HAP-1 (cell line): ENCODE measurements around the gene MGMT.

ENCODE experiments used
- DNase-seq, 2 experiments: peaks; one replicate each; pipeline ENCODE4 v3.0.0-alpha.2; 2016 to 2020; ENCODE audit warnings: low spot score in 2 of 2
- H3K27me3 ChIP-seq: fragments of 250-450 bp; sonication (Bioruptor Pico); 2 replicates; pipeline ENCODE4 v1.5.1; 2020; ENCODE audit warnings: low read depth, mild to moderate bottlenecking, moderate library complexity
- H3K36me3 ChIP-seq: fragments of 250-450 bp; sonication (Bioruptor Pico); replicated peaks from 2 replicates; pipeline ENCODE4 v1.5.1; 2020; ENCODE audit warnings: mild to moderate bottlenecking
- H3K4me1 ChIP-seq: fragments of 250-450 bp; sonication (Bioruptor Pico); 2 replicates; pipeline ENCODE4 v1.5.1; 2020; ENCODE audit warnings: mild to moderate bottlenecking
- H3K4me3 ChIP-seq: fragments of 250-450 bp; sonication (Bioruptor Pico); 2 replicates; pipeline ENCODE4 v1.5.1; 2020; ENCODE audit warnings: mild to moderate bottlenecking, moderate library complexity
- H3K9me3 ChIP-seq: fragments of 250-450 bp; sonication (Bioruptor Pico); 2 replicates; pipeline ENCODE4 v1.5.1; 2020; ENCODE audit warnings: mild to moderate bottlenecking, moderate library complexity
- in situ Hi-C: fragments of 300-500 bp; cut with MboI; formaldehyde crosslinking; loops from 3 replicates; pipeline ENCODE4 v1.14.3; 2020; ENCODE audit warnings: low sequenced_read_pairs, inconsistent platforms, mixed read lengths

Gene MGMT

GRCh38 chr10:129655007-129655678 lies 188.1 kb downstream of the MGMT start:
- no peaks in the 10 kb centered on the region for H3K36me3 ChIP-seq
- no peak overlapping the region for H3K4me3 ChIP-seq
- H3K27me3 ChIP-seq, result no peaks in the 10 kb centered on the region
- no peak for DNase-seq
- no peaks in the 10 kb centered on the region for H3K9me3 ChIP-seq
- H3K4me1 ChIP-seq, result no peaks in the 10 kb centered on the region
- in situ Hi-C loops, result no loop called here

GRCh38 chr10:129655679-129656031 lies 188.6 kb downstream of the MGMT start:
- Histone ChIP-seq H3K36me3 (no peaks in the 10 kb centered on the region), H3K27me3 (no peaks in the 10 kb centered on the region), H3K4me3 (no peak overlapping the region), H3K4me1 (no peaks in the 10 kb centered on the region), H3K9me3 (no peaks in the 10 kb centered on the region)
- no peak for DNase-seq
- in situ Hi-C loops, result no loop called here

DNA sequence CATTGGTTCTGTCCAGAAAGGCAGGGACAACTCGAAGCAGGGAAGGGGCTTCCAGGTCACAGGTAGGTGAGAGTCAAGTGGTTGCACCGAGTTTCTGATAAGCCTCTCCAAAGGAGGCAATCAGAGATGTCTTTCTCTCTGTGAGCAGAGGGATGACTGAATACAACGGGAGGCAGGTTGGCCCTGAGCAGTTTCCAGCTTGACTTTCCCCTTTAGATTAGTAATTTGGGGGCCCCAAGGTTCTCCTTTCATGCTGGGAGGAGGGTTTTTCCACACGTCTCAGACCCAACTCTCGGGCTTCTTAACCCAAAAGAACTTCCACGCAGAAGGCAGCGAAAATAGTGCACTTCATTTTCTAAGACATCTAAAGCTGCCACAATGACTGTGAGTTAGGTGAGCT lies 189.6 kb downstream of the MGMT start:
- no peaks in the 10 kb centered on the region for H3K4me1 ChIP-seq
- no peaks in the 10 kb centered on the region for H3K27me3 ChIP-seq
- in situ Hi-C loops, result no loop called here
- no peaks in the 10 kb centered on the region for H3K9me3 ChIP-seq
- DNase-seq, result no peak
- no peaks in the 10 kb centered on the region for H3K36me3 ChIP-seq
- no peak overlapping the region for H3K4me3 ChIP-seq

DNA sequence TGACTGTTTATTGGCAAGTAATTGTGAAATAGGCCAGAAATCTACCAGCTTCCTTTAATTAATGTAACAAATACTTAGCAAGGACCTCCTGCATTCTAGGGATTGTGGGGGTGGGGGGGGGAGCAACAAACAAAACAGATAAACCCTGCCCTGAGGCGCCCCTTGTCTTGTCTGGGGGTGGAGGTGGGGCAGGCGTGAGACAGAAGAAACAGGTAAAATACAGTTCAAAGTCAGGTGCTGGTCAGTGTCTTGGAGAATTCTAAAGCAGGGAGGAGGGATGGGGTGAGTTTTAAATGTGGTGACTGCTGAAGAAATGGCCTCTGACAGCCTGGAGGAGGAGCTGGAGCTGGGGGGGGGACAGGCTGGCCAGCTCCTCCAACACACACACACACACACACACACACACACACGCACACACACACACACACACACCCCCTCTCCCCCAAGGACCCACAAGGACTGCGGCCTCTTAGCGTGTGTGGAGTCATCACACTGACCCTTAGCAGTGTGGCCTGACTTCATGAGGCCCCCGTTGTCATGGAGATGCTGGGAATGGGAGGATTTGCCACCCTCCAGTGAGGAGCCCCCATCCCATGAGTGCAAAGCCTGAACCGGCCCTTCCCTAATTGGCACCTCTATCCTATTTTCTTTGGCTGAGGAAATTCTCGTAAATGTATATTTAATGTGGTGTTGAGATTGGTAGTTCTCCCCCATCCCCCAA lies 190.4 kb downstream of the MGMT start:
- no peaks in the 10 kb centered on the region for H3K9me3 ChIP-seq
- H3K36me3 ChIP-seq, result no peaks in the 10 kb centered on the region
- H3K27me3 ChIP-seq, result no peaks in the 10 kb centered on the region
- DNase-seq, result no peak
- in situ Hi-C loops, result no loop called here
- H3K4me3 ChIP-seq, result no peak overlapping the region
- H3K4me1 ChIP-seq, result no peaks in the 10 kb centered on the region

DNA sequence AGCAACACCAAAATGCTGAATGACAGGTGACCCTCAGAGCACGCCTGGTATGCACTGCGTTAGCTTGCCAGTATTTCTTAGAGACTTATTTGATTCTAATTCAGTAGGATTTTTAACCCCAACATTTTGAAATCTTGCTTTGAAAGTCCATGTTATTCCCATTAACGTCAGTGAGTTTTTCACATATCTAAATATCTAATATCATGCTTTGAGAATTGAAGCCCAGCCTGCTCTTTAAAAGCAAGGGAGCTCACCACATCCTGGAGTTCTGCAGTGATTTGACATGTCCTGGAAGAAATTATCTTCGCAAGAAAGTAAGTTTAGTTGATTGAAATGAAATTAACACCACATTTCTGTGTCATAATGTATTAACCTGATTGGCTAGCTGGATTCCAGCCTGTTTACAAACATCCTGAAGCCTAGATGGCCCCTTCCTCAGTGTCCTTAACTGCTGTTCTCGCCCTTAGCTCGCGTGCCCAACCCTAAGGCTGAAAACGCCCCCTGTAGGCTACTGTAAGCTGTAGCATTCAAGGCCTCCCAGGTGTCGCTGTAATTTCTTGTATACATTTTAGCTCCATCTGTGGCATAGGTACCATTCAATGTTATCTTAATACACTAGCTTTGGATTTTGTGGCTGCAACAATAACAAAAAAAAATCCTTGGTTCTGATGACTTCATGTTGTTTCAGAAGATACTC lies 191.5 kb downstream of the MGMT start:
- no peak overlapping the region for H3K4me3 ChIP-seq
- no peaks in the 10 kb centered on the region for H3K36me3 ChIP-seq
- no peaks in the 10 kb centered on the region for H3K4me1 ChIP-seq
- in situ Hi-C loops, result no loop called here
- H3K9me3 ChIP-seq, result no peaks in the 10 kb centered on the region
- peak; percentile 4 to 24 for DNase-seq
- no peaks in the 10 kb centered on the region for H3K27me3 ChIP-seq

- H3K9me3 ChIP-seq, result no peaks in the 10 kb centered on the region
- no peaks in the 10 kb centered on the region for H3K36me3 ChIP-seq
- DNase-seq, result no peak
- H3K4me3 ChIP-seq, result no peak overlapping the region
- H3K27me3 ChIP-seq, result no peaks in the 10 kb centered on the region
- in situ Hi-C loops, result no loop called here
- H3K4me1 ChIP-seq, result no peaks in the 10 kb centered on the region
Observed at GRCh38 chr10:129659508-129660268, 192.6 kb downstream of the MGMT start.

DNA sequence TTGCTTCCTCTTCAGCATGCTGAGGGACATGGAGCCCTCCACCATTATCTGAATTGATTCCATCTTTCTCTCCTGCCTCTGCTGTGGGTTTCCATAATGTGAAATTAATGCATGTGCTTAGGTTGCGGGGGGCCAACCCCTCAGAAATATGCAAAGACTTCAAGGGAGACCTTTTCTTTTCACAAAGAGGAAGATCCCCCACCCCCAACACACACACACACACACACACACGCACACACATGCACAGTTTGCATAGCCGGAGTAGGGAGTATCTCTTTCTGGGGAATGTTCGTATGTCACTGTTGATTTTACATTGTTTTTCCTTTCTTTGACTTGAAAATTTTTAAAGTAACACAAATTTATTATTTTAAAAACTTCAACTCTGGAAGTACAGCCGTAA lies 193.5 kb downstream of the MGMT start:
- H3K36me3 ChIP-seq, result no peaks in the 10 kb centered on the region
- H3K4me3 ChIP-seq, result no peak overlapping the region
- no peaks in the 10 kb centered on the region for H3K27me3 ChIP-seq
- H3K4me1 ChIP-seq, result no peaks in the 10 kb centered on the region
- DNase-seq, result no peak
- in situ Hi-C loops, result no loop called here
- H3K9me3 ChIP-seq, result no peaks in the 10 kb centered on the region

DNA sequence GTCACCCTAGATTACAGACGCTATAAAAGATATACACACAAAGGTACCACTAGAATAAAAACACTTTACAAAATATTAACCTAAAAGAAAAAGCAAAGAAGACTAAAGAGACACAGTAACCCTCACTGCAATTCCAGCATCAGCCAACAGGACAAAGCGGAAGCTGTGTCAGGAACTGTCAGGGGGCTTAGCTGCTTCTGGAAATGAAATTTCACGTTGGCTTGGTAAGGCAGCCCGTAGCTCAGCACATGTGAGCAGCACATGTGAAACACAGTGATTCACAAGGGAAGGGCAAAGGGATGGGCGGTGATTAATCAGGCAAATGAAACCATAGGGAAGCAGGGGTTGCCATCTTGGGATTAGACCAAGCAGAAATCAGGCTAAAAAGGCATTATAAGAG lies 195.4 kb downstream of the MGMT start:
- no peaks in the 10 kb centered on the region for H3K4me1 ChIP-seq
- no peak overlapping the region for H3K4me3 ChIP-seq
- H3K9me3 ChIP-seq, result no peaks in the 10 kb centered on the region
- no peak for DNase-seq
- no peaks in the 10 kb centered on the region for H3K27me3 ChIP-seq
- no peaks in the 10 kb centered on the region for H3K36me3 ChIP-seq
- in situ Hi-C loops, result no loop called here

GRCh38 chr10:129670124-129670523 lies 203.1 kb downstream of the MGMT start:
- in situ Hi-C loops, result no loop called here
- H3K27me3 ChIP-seq, result no peaks in the 10 kb centered on the region
- no peak for DNase-seq
- no peaks in the 10 kb centered on the region for H3K36me3 ChIP-seq
- no peaks in the 10 kb centered on the region for H3K4me1 ChIP-seq
- H3K4me3 ChIP-seq, result no peak overlapping the region
- H3K9me3 ChIP-seq, result no peaks in the 10 kb centered on the region

DNA sequence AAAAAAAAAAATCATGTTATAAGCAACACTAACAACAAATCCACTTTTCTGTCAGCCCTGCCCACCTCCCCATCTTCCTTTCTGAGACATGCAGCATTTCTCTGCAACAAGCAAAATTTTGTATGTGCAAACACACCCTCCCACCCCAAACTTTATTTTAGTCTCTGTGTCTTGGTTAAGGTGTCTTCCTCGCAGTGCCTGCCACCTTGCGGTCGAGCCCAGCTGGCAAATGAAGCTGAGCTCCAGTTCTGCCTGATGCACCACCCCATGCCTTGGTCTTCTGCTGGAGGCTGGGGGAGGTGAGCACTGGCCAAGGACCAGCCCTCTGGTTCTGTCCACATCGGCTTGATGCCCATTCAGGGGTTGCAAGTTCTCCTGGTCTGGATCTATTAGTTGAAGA lies 206.3 kb downstream of the MGMT start:
- Histone ChIP-seq H3K27me3 (no peaks in the 10 kb centered on the region), H3K36me3 (no peaks in the 10 kb centered on the region), H3K4me3 (no peak overlapping the region), H3K4me1 (no peaks in the 10 kb centered on the region), H3K9me3 (no peaks in the 10 kb centered on the region)
- DNase-seq, result no peak
- in situ Hi-C loops, result no loop called here

- in situ Hi-C loops, result no loop called here
- no peaks in the 10 kb centered on the region for H3K9me3 ChIP-seq
- no peak overlapping the region for H3K4me3 ChIP-seq
- no peak for DNase-seq
- H3K27me3 ChIP-seq, result no peaks in the 10 kb centered on the region
- no peaks in the 10 kb centered on the region for H3K36me3 ChIP-seq
- H3K4me1 ChIP-seq, result no peaks in the 10 kb centered on the region
Observed at GRCh38 chr10:129675027-129675769, 208.2 kb downstream of the MGMT start.

- Histone ChIP-seq H3K4me3 (no peak overlapping the region), H3K4me1 (no peaks in the 10 kb centered on the region), H3K27me3 (no peaks in the 10 kb centered on the region), H3K9me3 (no peaks in the 10 kb centered on the region), H3K36me3 (no peaks in the 10 kb centered on the region)
- DNase-seq, result no peak
- in situ Hi-C loops, result no loop called here
Observed at GRCh38 chr10:129676014-129676413, 209.0 kb downstream of the MGMT start.

- DNase-seq, result no peak
- Histone ChIP-seq H3K4me1 (no peaks in the 10 kb centered on the region), H3K27me3 (no peaks in the 10 kb centered on the region), H3K36me3 (no peaks in the 10 kb centered on the region), H3K9me3 (no peaks in the 10 kb centered on the region), H3K4me3 (no peak overlapping the region)
- in situ Hi-C loops, result no loop called here
Observed at GRCh38 chr10:129677377-129677927, 210.4 kb downstream of the MGMT start.
